GM12872 (cell line): ENCODE data around the gene PCMTD2.

Source experiments
- TF ChIP-seq, protein P1 (sequence below): IDR thresholded peaks from 3 replicates; pipeline ENCODE4 v1.5.1; 2011; ENCODE audit warnings: low read depth, mild to moderate bottlenecking, low read length, moderate library complexity; ENCODE audit not compliant: insufficient read depth

PCMTD2 gene

DNA sequence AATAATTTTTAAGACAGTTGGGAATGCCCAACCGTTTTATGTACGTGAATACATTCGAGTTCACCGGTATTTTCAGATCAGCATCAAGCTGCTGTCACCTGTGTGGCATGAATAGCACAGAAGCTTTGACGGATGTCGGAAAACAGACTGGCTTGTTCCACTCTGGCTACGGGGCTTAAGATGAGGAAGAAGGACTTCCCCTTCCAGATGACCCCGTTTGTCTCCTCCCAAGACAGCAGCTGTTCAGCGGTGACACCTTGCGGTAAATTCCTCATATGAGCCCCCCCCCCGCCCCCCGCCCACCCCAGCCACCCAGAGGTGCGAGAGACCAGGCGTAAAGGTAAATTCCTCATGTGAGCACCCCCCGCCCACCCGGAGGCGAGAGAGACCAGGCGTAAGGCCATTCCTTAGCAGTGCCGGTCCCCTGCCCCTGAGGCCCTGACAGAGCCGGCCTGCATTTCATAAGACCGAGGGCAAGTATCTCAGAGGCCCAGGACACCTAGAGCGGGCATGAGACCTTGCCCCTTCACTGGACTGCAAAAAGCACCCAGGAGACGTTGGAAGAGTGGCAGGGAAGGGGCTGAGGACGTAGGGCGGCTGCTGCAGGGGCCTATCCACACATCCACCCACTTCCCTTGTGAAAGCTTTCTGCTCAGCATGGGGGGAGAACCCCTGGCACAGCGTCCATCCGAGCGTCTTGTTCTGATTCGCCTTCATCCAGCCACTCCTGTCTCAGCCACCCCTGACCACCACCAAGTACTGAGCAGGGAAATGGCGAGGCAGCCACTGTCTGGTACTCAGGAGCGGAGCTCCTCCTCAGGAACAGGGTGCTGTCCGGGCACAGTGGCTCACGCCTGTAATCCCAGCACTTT lies 7.3 kb upstream of the PCMTD2 start:
- TF ChIP-seq, protein P1, sequence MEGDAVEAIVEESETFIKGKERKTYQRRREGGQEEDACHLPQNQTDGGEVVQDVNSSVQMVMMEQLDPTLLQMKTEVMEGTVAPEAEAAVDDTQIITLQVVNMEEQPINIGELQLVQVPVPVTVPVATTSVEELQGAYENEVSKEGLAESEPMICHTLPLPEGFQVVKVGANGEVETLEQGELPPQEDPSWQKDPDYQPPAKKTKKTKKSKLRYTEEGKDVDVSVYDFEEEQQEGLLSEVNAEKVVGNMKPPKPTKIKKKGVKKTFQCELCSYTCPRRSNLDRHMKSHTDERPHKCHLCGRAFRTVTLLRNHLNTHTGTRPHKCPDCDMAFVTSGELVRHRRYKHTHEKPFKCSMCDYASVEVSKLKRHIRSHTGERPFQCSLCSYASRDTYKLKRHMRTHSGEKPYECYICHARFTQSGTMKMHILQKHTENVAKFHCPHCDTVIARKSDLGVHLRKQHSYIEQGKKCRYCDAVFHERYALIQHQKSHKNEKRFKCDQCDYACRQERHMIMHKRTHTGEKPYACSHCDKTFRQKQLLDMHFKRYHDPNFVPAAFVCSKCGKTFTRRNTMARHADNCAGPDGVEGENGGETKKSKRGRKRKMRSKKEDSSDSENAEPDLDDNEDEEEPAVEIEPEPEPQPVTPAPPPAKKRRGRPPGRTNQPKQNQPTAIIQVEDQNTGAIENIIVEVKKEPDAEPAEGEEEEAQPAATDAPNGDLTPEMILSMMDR = no peak

DNA sequence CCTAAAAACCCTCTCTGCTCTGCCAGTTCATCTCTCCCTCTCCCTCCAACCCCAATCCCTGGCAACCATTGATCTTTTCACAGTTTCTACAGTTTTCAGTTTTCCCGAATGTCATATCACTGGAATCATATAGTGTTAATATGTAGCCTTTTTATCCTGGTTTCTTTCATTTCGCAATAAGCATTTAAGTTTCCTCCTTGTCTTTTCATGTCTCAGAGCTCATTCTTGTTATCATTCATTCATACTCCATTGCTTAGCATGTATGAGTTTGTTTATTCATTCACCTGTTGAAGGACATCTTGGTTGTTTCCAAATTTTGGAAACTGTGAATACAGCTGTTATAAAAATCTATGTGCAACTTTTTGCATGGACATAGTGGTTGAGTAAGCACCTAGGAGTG lies 5.5 kb upstream of the PCMTD2 start:
- TF ChIP-seq, protein P1 = no peak

DNA sequence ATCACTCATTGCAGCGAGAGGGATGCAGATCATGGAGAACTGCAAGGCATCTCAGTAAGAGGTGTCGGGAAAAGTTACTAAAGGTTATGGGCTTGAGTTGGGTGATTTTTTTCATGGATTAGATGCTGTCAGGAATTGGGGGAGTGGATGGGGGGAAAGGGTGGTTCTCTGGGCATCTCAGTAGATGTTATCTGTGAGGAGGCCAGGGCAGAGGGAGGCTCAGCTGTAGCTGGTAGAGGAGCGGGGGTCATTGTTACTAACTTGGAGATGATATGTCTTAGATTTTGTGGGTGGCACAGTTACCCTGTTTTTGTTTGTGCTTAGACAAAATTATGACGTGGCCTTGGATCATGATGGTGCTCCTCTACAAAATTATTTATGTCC lies 2.6 kb upstream of the PCMTD2 start:
- TF ChIP-seq, protein P1 = no peak

DNA sequence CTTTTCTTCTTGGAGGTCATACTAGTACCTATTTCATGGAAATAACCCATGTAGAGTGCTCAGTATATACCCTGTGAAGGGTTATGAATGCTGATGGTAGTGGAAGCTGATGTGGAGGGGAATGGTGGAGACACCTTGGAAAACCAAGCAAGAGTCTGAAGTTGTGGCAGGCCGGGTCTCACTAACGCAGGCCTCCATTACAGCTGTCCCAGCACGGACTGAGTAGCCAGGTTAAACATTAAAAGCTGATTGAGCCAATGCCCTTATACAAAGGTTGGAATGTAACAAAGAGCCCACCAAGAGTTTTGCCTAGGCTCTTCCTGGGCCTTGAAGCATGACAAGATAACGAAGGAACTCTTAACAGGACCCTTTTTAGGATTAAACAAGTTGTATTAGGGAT lies 2.1 kb upstream of the PCMTD2 start:
- TF ChIP-seq, protein P1 = no peak

DNA sequence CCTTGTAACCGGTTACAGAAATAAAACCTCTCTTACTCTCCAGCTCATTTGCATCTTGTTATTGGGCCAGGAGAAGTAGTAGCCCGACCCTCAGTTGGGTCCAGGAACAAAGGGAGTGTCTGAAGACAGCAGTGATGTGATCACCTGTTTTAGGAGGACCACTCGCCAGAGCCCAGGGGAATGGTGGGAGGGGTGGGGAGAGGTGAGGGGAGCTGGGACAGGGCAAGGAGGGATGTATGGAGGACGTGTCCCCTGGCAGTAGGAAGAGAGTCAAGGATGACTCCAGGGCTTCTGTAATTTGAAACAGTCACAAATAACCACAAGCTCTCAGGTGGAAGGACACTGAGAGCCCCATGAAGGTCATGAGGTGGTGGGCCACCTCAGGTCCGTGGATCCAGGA lies 1.4 kb upstream of the PCMTD2 start:
- TF ChIP-seq, protein P1 = no peak

DNA sequence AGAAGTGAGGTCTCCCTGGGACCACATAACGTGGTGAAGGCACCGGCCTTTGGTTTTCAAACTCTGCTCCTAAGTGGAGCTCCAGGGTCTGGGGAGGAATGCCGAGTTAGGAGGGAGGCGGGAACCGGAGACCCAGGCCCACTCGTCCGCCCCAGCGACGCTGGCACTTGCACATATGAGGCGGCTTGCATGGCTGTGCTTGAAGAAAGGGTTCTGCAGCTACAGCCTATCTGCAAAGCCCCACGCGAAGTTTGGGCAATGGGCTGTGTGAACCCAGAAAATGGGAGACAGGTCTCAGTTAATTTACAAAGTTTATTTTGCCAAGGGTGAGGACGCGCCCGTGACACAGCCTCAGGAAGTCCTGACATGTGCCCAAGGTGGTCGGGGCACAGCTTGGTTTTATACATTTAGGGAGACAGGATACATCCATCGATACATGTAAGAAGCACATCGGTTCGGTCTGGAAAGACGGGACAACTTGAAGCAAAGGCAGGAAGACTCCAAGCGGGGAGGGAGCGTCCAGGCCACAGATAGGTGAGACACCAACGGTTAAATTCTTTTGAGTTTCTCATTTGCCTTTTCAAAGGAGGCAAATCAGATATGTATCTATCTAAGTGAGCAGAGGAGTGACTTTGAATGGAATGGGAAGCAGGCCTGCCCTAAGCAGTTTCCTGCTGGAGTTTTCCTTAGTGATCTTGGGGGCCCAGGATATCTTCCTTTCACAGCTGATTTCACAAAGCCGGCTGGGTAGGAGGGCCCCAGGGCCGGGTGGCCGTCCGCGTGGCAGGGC lies 782 bp upstream of the PCMTD2 start:
- TF ChIP-seq, protein P1 = no peak

DNA sequence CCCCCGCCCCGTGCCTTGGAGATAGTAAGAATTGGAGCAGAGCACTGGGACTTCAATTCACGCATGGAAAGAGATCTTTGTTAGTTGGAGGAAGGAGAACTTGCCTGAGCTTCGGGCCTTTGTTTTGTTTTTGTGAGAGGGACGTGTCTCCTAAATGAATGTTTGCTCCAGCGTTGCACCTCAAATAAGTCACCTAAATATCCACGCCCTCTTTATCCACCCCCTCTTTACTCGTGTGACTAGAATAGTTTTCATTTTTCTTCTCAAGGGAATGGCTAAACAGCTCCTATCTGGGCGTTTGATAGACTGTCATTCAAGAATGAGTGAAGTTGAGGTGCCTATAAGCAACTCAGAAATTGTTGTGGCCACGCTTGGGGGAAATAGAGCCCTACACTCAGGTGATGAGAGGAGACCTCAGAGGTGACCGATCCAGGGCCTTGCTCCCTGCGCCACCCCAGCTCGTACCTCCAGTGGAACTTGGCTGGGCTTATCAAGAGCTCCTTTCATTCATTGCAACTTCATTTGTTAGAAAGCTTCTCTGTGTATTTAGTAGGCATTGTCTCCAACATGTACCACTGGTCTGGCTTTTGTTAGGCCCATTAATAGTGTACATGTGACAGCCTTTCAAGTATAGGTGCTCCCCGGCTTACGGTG lies 861 bp downstream of the PCMTD2 start:
- TF ChIP-seq, protein P1 = no peak
